Effector memory CD8-positive, alpha-beta T cell (primary cell): Measurements from ENCODE around the gene COL5A1.

ENCODE experiments used
- ATAC-seq: fragments of 150-1000 bp; cut with Tn5 transposase; replicated peaks from 2 replicates; pipeline ENCODE4 v1.10.0; 2021; ENCODE audit warnings: mild to moderate bottlenecking, moderate library complexity
- DNase-seq, 3 experiments: peaks; one replicate each; pipeline ENCODE4 v3.0.0; 2021
- H3K27ac Mint-ChIP-seq, 2 donors: one replicate each; pipeline ENCODE4 v1.8.0; 2022; ENCODE audit warnings: mild to moderate bottlenecking in 2 of 2, mixed read lengths in 2 of 2, moderate library complexity in 2 of 2
- H3K27me3 Mint-ChIP-seq, 2 donors: one replicate each; pipeline ENCODE4 v1.8.0; 2022; ENCODE audit warnings: mixed read lengths in 2 of 2
- H3K36me3 Mint-ChIP-seq: one replicate; pipeline ENCODE4 v1.8.0; 2022; ENCODE audit warnings: mild to moderate bottlenecking, moderate library complexity, mixed read lengths; ENCODE audit not compliant: insufficient read depth
- H3K4me1 Mint-ChIP-seq, 2 donors: one replicate each; pipeline ENCODE4 v1.8.0; 2022; ENCODE audit warnings: low read depth in 2 of 2, mixed read lengths in 2 of 2
- H3K4me3 Mint-ChIP-seq, 2 donors: one replicate each; pipeline ENCODE4 v1.8.0; 2022; ENCODE audit warnings: mild to moderate bottlenecking in 2 of 2, mixed read lengths in 2 of 2, moderate library complexity in 2 of 2
- H3K9me3 Mint-ChIP-seq, 2 donors: one replicate each; pipeline ENCODE4 v1.8.0; 2022; ENCODE audit warnings: mixed read lengths in 2 of 2

COL5A1 gene

DNA sequence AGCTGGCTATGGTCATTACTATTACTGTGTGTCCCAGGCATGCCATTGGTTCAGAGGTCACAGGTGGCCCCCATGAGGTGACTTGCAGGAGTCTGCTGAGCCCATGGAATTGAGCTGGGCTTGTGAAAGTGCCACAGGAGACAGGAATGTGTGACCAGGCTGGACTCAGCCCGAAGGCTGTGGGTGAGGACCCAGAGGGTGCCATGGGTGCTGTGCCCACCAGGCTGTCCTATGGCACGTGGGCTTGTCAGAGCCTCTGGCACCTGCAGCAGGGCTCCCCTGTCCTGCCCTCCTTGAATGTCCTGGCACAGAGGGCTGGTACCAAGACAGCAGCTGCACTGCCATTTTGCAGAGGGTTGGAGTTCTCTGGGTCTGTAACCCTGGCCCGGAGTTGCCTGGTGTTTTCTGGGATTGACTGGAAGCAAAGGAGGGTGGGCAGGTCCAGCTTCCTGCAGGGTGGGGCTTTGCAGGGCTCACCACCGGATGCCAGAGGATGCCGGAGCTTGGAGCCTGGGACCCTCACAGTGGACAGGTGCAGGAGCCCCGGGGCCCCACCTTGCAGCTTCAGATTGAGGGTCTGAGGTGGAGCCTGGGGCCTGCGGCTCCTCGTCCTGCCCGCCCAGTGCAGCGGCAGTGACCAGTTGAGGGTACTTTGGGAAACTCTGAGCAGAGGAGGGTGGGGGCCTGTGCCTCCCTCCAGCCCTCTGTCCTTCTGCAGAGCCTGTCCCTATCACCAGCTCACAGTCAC lies 14.2 kb downstream of the COL5A1 start:
- Mint-ChIP-seq H3K9me3 (peaks cover 2 to 3% of the 10 kb centered on the region in 2 donors), H3K4me3 (no peak overlapping the region), H3K27me3 (no peaks in the 10 kb centered on the region), H3K27ac (no peak overlapping the region), H3K36me3 (no peaks in the 10 kb centered on the region), H3K4me1 (peaks cover 0 to 5% of the 10 kb centered on the region in 2 donors)
- ATAC-seq (no peak), DNase-seq (no peak)

DNA sequence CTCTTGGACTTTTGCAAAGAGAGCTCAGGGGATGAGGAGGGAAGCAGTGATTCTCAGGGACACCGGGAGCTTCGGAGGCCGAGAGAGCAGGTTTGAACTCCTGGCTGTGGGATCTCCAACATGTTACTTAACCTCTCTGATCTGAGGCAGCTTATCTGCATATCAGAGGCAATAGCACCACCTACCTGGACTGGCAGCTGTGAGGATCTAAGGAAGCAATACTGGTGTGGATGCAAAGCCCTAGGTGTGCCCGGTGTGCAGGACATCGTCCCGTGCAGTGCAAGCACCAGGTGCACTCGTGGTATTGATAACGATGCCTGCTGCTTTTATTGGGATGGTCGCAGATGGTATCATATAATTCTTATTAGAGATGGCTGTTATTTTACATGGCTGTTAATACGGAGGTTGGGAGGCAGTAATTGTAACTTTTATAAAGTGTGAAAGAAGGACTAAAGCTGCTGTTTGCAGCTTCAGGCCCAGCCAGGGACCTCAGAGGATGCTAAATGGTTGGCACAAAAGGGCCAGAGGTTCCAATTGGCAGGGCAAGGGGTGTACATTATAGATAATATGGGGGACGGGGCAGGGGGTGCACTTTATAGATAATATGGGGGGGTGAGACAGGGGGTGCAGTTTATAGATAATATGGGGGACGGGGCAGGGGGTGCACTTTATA lies 14.9 kb downstream of the COL5A1 start:
- Mint-ChIP-seq H3K27me3 (no peaks in the 10 kb centered on the region), H3K36me3 (no peaks in the 10 kb centered on the region), H3K9me3 (peaks cover 5 to 6% of the 10 kb centered on the region in 2 donors), H3K4me1 (peaks cover 0 to 5% of the 10 kb centered on the region in 2 donors), H3K4me3 (no peak overlapping the region), H3K27ac (no peak overlapping the region)
- DNase-seq (no peak), ATAC-seq (no peak)

DNA sequence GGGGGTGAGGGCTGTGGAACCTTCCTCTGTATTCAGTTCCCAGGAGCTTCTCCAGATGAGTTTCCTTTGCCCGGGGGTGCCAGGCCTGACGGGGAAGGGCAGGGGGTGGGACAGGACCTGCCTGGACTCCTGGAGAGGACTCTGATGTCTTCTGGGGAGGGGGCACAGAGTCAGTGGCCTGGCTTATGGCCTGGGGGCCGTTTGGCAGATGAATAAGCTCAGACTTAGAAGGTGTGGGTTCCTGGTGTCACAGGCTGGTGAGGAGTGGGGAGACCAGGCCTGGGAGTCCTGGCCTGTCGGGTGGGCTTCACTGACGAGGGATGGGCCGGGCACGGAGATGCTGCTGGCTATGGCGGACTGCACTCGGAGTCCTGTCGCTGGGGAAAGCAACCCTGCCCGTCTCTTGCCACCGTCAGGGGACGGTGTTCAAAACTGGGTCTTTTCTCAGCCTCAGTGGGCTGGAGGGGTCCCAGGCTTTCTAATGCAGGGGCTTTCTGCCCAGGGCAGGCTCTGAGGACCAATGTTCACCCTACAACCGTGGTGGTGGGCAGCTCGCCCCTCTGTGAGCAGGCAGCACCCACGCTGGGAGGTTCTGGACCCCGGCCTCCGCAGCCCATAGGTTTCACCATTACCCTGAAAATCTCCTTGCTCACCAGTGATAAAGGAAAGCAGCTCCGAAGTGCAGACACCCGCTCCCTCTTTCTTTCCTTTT lies 16.2 kb downstream of the COL5A1 start:
- Mint-ChIP-seq H3K36me3 (no peaks in the 10 kb centered on the region), H3K27ac (no peak overlapping the region), H3K4me3 (no peak overlapping the region), H3K4me1 (peaks cover 0 to 3% of the 10 kb centered on the region in 2 donors), H3K27me3 (peaks cover 0 to 13% of the 10 kb centered on the region in 2 donors), H3K9me3 (peaks cover 6 to 8% of the 10 kb centered on the region in 2 donors)
- no peak for DNase-seq
- ATAC-seq, result no peak

DNA sequence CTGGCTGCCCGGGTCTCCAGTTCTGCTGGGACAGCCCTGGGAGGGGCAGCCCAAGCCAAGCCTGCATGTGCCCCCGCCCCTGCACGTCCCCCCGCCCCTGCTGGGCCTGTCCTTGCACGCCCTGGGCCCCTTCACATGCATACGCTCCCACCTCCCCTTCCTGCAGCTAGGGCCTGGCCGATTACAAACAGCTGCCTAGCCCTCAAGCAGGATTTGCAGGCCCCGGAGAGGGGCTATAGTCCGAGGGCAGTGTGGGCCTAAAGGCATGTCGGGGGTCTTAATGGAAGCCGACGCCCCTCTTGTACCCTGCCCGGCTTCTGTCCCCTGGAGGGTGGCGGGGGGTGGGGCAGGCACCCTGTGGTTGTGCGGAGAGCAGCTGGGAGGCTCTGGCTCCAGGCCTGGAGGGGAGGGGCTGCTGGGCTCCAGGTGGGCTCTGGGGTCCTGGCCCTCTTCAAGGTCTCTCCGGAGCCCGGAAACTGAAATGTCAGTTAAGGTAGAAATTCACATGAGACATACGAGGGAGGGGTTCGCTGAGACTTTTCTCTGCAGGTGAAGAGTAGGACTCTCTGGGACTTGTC lies 16.9 kb downstream of the COL5A1 start:
- H3K36me3 Mint-ChIP-seq, result no peaks in the 10 kb centered on the region
- H3K4me1 Mint-ChIP-seq, result peaks cover 0 to 3% of the 10 kb centered on the region in 2 donors
- peaks cover 0 to 17% of the 10 kb centered on the region in 2 donors for H3K27me3 Mint-ChIP-seq
- H3K9me3 Mint-ChIP-seq, result peaks cover 6 to 8% of the 10 kb centered on the region in 2 donors
- DNase-seq (no peak), ATAC-seq (no peak)
- H3K27ac Mint-ChIP-seq, result no peak overlapping the region
- no peak overlapping the region for H3K4me3 Mint-ChIP-seq

DNA sequence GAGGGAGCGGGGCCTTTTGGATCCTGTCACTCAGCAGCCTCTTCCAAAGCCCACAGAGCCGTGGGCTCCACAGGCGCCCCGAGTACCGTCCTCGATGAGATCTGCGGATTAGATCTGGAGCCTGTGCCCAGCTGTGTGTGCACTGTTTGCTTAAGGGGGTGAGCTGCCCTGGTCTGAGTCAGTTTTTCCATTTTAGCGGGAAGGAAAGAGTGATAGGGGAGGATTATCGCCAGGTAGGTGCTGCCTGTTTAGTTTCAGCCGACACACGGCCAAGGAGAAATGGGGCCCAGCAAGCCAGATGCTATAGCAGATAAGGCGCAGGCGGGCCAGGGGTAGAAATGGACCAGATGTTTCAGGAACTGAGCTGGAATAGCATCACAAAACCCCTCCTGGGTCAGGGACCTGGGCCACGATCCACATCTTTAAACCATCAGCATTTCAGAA lies 18.1 kb downstream of the COL5A1 start:
- DNase-seq, result no peak
- ATAC-seq, result no peak
- no peak overlapping the region for H3K4me3 Mint-ChIP-seq
- no peaks in the 10 kb centered on the region for H3K36me3 Mint-ChIP-seq
- H3K27ac Mint-ChIP-seq, result no peak overlapping the region
- H3K9me3 Mint-ChIP-seq, result peaks cover 6 to 8% of the 10 kb centered on the region in 2 donors
- H3K27me3 Mint-ChIP-seq, result peaks cover 0 to 17% of the 10 kb centered on the region in 2 donors
- H3K4me1 Mint-ChIP-seq, result no peaks in the 10 kb centered on the region

DNA sequence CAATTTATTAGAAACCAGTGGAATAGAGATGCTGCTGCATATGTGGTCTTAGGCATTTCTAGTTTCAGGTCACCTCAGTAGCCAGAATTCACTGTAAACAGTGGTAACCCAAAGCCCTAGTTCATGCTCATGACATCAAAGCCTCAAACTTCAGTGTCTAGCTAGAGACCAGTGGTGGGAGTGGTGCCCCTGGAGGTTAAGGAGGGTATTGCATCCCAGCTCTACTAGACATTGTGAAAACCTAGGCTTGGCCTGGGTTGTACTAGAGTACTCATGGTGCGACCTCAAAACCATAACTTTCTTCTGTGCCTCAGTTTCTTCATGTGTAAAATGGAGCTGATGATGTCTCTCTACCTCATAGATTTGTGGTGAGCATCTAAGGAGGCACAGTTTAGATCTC lies 18.8 kb downstream of the COL5A1 start:
- Mint-ChIP-seq H3K36me3 (no peaks in the 10 kb centered on the region), H3K4me3 (no peak overlapping the region)

DNA sequence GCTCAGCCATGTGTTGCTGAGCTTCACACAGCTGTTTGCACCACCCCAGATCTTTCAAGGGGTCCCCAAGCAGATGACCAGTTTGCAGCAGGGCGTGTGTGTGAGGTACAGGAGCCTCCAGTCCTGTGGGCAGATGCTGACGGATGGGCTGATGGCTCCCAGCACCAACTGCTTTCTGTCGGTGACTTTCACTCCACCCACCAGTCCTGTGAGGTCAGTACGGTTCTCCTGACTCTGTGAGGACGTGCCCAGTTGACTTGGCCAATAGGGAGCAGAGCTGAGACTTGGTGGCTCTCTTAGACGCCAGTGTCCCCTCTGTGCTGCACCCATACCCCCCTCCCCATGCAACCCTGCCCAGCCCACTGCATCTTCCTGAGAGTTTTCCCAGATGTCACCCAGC lies 19.7 kb downstream of the COL5A1 start:
- peaks cover 6 to 8% of the 10 kb centered on the region in 2 donors for H3K9me3 Mint-ChIP-seq
- H3K4me3 Mint-ChIP-seq, result no peak overlapping the region

More for the DNA sequence above, 18.8 kb downstream of the COL5A1 start:
- no peak for DNase-seq
- Mint-ChIP-seq H3K27me3 (peaks cover 0 to 17% of the 10 kb centered on the region in 2 donors), H3K27ac (no peak overlapping the region), H3K9me3 (peaks cover 6 to 8% of the 10 kb centered on the region in 2 donors), H3K4me1 (no peaks in the 10 kb centered on the region)
- no peak for ATAC-seq

DNA sequence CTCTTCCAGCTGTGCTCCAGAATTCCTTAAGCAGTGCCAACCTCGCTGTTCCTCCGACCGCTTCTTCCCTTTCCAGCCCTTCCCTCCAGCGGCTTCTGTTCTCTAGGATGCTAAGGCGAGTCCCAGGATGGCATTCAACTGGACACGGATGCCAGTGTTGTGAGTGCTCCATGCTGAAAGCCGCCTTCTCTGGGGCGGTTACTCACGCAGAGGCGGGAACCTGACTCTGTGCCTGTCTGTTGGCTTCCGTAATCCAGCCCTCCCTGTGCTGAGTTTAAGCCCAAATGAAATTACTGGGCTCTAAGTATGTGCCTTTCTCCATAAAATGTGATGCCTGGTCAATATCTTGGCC lies 20.2 kb downstream of the COL5A1 start:
- ATAC-seq, result no peak
- peaks cover 5 to 22% of the 10 kb centered on the region in 2 donors for H3K27me3 Mint-ChIP-seq
- no peak for DNase-seq
- no peak overlapping the region for H3K4me3 Mint-ChIP-seq
- H3K36me3 Mint-ChIP-seq, result no peaks in the 10 kb centered on the region
- peaks cover 0 to 5% of the 10 kb centered on the region in 2 donors for H3K4me1 Mint-ChIP-seq
- no peak overlapping the region for H3K27ac Mint-ChIP-seq
- peaks cover 6 to 8% of the 10 kb centered on the region in 2 donors for H3K9me3 Mint-ChIP-seq

More for the DNA sequence above, 19.7 kb downstream of the COL5A1 start:
- Mint-ChIP-seq H3K27ac (no peak overlapping the region), H3K27me3 (peaks cover 0 to 17% of the 10 kb centered on the region in 2 donors), H3K36me3 (no peaks in the 10 kb centered on the region), H3K4me1 (no peaks in the 10 kb centered on the region)
- DNase-seq (no peak), ATAC-seq (no peak)

DNA sequence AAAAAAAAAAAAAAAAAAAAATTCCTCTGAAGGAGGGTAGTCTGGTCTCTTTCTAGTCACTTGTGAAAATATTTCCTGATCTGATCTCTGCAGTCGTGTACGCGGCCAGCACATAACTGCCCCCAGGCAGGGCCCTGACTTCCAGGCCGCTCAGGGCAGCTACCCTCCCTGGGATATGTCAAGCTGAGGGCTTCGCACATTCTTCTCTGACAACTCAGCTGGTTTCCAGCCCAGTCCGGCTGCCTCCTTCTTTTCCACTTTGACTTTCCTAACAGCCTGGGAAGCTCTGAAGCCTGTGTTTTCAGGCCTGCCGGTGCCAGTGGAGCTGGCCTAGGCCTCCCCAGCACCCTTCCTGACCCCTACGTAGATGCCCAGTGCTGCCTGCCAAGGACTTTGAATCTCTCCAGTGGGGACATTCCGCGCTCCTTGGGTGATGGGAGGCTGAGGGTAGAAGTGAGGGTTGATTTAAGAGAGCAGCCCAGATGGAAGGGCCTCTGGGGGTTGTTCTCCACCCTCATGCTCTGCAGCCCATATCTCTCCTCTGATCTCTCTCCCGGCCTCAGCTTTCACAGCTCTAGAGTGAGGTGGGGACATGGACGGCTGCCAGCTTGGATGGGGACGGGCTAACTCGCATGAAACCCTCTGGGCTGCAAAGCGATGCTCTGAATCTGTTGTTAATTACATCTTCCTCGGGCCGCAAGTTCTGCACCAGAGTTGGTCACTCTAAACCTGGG lies 20.7 kb downstream of the COL5A1 start:
- H3K27ac Mint-ChIP-seq, result no peak overlapping the region
- peaks cover 0 to 5% of the 10 kb centered on the region in 2 donors for H3K4me1 Mint-ChIP-seq
- peaks cover 2% of the 10 kb centered on the region for H3K36me3 Mint-ChIP-seq
- DNase-seq (no peak), ATAC-seq (no peak)
- H3K4me3 Mint-ChIP-seq, result no peak overlapping the region
- H3K9me3 Mint-ChIP-seq, result peaks cover 6 to 8% of the 10 kb centered on the region in 2 donors
- peaks cover 6 to 23% of the 10 kb centered on the region in 2 donors for H3K27me3 Mint-ChIP-seq

DNA sequence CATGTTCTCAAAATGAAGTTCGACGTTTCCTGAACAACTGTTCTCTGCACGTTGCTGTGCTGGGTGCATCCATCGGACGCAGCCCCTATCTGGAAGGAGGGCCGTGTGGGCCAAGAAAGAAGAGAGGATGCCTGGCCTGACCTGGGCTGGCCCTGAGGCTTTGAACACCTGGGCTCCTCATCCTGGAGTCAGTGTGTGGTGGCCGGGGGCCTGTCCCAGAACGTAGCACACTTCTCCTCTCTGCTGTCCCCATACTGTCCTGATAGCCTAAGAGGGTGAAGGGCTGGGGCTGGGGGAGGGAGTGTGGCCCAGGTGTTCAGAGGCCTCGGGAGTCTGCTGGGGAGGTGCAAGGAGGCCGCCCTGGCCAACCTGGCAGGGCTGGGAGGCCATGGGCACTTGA lies 21.5 kb downstream of the COL5A1 start:
- no peak overlapping the region for H3K27ac Mint-ChIP-seq
- no peak overlapping the region for H3K4me3 Mint-ChIP-seq
- no peak for DNase-seq
- H3K27me3 Mint-ChIP-seq, result peaks cover 6 to 23% of the 10 kb centered on the region in 2 donors
- H3K9me3 Mint-ChIP-seq, result peaks cover 6 to 8% of the 10 kb centered on the region in 2 donors
- peaks cover 0 to 5% of the 10 kb centered on the region in 2 donors for H3K4me1 Mint-ChIP-seq
- peaks cover 2% of the 10 kb centered on the region for H3K36me3 Mint-ChIP-seq
- no peak for ATAC-seq

DNA sequence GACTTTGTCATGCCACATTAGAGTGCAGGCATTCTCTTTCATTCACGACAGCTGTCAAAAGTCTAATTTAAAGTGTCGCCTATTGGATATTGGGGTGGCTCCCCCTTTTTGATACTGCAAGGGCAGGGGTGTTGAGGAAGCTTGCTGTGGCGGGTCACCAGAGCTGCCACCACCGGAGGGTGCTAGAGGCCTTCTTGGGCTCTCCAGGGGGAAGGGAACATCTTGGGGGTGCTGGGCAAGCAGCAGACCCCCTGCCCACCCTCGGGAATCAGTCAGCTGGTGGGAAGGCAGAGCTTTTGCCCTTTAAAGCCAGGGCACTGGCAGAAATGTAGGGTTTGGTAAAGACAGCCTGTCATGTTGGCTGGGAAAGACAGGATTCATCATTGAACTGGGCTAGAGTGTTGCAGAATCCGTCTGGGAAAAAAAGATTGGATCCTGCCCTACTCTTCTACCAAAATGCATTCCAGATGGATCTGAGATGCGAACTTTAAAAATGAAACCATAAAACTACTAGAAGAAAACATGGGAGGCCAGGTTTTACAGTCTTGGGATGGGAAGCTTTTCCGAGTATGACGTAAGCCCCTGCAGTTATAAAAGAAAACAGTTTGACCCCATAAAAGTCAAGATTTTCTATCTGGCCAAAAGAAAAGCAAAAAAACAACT lies 22.3 kb downstream of the COL5A1 start:
- Mint-ChIP-seq H3K4me3 (no peak overlapping the region), H3K9me3 (peaks cover 6 to 8% of the 10 kb centered on the region in 2 donors), H3K27ac (no peak overlapping the region), H3K27me3 (peaks cover 6 to 28% of the 10 kb centered on the region in 2 donors), H3K36me3 (peaks cover 2% of the 10 kb centered on the region), H3K4me1 (peaks cover 0 to 5% of the 10 kb centered on the region in 2 donors)
- no peak for ATAC-seq
- DNase-seq, result no peak

DNA sequence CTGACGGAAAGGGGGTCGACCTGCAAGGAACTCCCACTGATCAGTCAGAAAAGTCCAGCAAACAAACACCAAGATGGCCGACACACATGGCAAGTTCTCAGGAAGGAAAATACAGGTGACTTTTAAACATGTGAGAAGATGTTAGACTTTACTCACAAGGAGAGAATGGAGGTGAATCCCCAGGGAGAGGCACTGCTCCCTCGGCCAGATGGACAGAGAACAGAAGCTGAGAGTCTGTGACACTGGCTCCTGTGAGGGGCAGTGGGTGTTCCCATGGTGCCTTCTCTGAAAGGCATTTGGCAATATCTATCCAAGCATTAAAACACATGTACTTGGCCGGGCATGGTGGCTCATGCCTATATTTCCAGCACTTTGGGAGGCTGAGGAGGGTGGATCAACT lies 22.8 kb downstream of the COL5A1 start:
- no peak for DNase-seq
- peaks cover 2% of the 10 kb centered on the region for H3K36me3 Mint-ChIP-seq
- H3K27ac Mint-ChIP-seq, result no peak overlapping the region
- H3K27me3 Mint-ChIP-seq, result peaks cover 6 to 34% of the 10 kb centered on the region in 2 donors
- peaks cover 6 to 8% of the 10 kb centered on the region in 2 donors for H3K9me3 Mint-ChIP-seq
- peaks cover 0 to 5% of the 10 kb centered on the region in 2 donors for H3K4me1 Mint-ChIP-seq
- ATAC-seq, result no peak
- no peak overlapping the region for H3K4me3 Mint-ChIP-seq
